ENCODE measurements around the gene P2RX1.

DNA sequence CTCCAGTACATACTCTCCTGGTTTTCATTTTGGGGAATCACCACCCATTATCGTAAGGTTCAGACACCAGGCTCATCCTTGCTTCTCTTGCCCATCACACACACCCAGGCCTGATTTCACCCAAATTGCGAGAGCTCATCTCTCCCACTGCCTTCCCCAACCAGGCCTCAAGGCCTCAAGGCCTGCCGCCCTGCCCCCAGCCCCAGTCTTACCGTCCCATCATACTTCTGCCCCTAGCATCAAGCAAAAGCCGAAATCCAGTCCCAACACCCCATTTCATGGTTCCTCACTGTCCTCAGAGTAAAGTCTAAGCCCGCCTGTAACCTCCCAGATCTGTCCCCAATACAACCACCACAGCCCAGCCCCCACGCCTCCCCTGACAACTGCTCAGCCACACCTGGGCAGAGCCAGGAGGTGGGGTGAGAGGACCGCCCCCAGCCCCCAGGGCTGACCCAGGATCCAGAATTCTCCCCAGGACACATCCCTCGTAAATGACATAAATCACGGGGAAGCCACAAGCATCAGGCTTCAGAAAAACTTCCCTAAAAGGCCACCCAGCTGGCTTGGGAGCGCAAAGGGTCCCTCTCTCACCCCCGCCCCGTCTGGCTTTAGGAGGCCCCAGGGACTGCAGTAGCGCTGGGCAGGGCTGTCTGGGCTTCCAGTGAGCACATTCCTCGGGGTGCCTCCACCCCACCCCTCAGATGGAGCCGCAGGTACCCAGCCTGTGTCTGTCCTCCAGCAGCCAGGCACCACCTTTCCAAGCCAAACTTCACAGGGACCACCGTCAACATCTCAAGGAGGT lies 9.6 kb upstream of the P2RX1 start:
- TF ChIP-seq CTCF (IDR thresholded peaks at IDR 0.05) (no peak), POLR2AphosphoS5 (IDR thresholded peaks at IDR 0.05) (no peak)

All from suprapubic skin (tissue), 3 donors.